Measurements from ENCODE around the gene CASZ1. TPM values are rescaled to one million over a fixed set of nuclear protein-coding genes. Genes with fewer than 3 reads are reported as not detected.

The CASZ1 gene
- total RNA-seq, 2 experiments from 2014 or later = 2.9 to 4.1 TPM

DNA sequence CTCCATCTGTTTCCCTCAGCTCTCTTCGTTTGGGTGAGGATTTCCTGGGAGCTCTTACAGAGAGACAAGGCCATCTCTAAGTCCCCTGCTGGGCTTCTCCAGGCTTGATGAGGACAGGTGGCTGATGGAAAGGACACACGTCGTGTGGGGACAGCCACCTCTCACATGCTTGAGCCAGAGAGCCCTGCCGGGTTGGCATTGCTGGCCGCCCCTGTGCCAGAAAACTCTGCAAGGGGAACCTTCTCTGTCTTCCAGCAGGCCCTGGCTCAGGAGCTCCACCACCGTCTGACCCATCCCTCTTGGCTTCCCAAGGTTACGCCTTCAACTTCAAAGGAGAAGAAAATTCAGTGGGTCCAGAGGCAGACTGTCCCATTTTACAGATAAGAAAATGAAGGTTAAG, 82.8 kb downstream of the CASZ1 start:
- ChIA-PET POLR2A (no interaction called here), CTCF (no interaction called here)
- Mint-ChIP-seq H3K4me1 (ENCODE audit: low read depth) (no peaks in the 10 kb centered on the region), H3K27me3 (peaks cover 4% of the 10 kb centered on the region), H3K27ac (no peak overlapping the region), H3K36me3 (ENCODE audit: low read depth) (no peaks in the 10 kb centered on the region), H3K9me3 (no peaks in the 10 kb centered on the region), H3K4me3 (no peak overlapping the region)
- DNase-seq (no peak), ATAC-seq (no peak)
- intact Hi-C loops (cut with micrococcal nuclease) = no loop called here
- TF ChIP-seq, protein P1, sequence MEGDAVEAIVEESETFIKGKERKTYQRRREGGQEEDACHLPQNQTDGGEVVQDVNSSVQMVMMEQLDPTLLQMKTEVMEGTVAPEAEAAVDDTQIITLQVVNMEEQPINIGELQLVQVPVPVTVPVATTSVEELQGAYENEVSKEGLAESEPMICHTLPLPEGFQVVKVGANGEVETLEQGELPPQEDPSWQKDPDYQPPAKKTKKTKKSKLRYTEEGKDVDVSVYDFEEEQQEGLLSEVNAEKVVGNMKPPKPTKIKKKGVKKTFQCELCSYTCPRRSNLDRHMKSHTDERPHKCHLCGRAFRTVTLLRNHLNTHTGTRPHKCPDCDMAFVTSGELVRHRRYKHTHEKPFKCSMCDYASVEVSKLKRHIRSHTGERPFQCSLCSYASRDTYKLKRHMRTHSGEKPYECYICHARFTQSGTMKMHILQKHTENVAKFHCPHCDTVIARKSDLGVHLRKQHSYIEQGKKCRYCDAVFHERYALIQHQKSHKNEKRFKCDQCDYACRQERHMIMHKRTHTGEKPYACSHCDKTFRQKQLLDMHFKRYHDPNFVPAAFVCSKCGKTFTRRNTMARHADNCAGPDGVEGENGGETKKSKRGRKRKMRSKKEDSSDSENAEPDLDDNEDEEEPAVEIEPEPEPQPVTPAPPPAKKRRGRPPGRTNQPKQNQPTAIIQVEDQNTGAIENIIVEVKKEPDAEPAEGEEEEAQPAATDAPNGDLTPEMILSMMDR (IDR thresholded peaks at IDR 0.05) = no peak

DNA sequence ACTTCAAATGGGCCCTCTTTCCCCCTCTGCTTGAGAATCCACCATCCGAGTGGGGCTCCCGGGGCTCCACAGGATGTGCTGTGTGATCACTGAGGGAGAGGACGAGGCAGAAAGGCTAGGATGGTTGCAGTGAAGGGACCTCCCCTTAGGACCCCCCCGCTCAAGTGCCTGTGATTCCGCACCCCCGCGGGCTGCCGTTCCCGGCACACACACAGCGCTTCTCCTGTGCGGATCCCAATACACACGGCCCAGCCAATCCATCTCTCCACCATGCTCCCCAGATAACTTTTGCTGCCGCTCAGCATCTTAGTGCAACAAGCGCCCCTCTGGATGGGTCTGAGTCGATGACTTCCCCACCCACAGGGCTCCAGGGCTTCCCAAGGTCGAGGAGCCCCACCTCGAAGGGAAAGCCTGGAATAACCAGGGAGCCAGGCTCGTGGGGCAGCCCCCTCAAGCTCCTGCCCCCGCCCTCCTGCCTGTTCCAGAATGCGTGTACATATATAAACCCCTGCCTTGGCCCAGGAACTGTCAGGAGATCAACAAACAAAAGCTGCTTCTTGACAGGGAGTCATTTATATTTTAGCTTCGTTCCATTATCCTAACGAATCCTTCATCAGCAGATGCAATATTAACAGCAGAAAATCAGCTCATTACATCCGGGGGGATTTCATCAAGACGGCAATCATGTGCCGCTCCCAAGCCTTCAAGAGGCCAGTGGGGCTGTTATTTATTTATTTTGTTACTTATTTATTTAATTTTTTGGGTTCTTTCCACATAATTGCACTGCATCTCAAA, 83.7 kb downstream of the CASZ1 start:
- Mint-ChIP-seq H3K36me3 (ENCODE audit: low read depth) (no peaks in the 10 kb centered on the region), H3K9me3 (no peaks in the 10 kb centered on the region), H3K4me3 (no peak overlapping the region), H3K4me1 (ENCODE audit: low read depth) (no peaks in the 10 kb centered on the region), H3K27ac (no peak overlapping the region), H3K27me3 (peaks cover 4% of the 10 kb centered on the region)
- intact Hi-C loops (cut with micrococcal nuclease) = no loop called here
- ChIA-PET POLR2A (interaction anchor here (0.6 kb wide), 1 partner anchor 168 kb away, joined by 4 read pairs; no protein-coding TSS in a partner anchor), CTCF (no interaction called here)
- TF ChIP-seq, protein P1 (IDR thresholded peaks at IDR 0.05) = no peak
- ATAC-seq (no peak), DNase-seq (no peak)

DNA sequence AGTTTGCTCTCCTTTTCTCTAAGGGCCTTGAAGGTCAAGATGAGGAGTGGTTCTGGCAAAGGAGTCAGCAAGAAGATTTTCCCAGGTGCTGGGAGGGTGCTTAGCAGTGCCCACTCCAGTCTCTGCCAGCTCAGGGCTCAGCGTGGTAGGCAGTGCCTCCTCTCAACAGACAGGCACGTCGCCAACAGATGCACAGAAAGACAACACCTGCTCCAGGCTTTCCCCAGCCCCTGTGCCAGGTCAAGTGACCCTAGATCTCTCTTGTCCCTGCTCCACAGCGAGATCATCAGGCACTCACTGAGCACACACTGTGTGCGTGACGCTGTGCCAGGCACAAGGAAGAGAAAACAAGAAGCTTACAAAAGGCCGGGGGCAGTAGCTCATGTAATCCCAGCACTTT, 86.0 kb downstream of the CASZ1 start:
- POLR2A ChIA-PET = no interaction called here
- H3K4me1 Mint-ChIP-seq (ENCODE audit: low read depth) = no peaks in the 10 kb centered on the region
- H3K27me3 Mint-ChIP-seq = peaks cover 2% of the 10 kb centered on the region
- TF ChIP-seq, protein P1 (IDR thresholded peaks at IDR 0.05) = no peak
- DNase-seq = no peak
- H3K9me3 Mint-ChIP-seq = no peaks in the 10 kb centered on the region
- H3K36me3 Mint-ChIP-seq (ENCODE audit: low read depth) = no peaks in the 10 kb centered on the region
- ATAC-seq = no peak
- intact Hi-C loops (cut with micrococcal nuclease) = no loop called here
- CTCF ChIA-PET = no interaction called here
- no peak overlapping the region for H3K4me3 Mint-ChIP-seq
- H3K27ac Mint-ChIP-seq = no peak overlapping the region

DNA sequence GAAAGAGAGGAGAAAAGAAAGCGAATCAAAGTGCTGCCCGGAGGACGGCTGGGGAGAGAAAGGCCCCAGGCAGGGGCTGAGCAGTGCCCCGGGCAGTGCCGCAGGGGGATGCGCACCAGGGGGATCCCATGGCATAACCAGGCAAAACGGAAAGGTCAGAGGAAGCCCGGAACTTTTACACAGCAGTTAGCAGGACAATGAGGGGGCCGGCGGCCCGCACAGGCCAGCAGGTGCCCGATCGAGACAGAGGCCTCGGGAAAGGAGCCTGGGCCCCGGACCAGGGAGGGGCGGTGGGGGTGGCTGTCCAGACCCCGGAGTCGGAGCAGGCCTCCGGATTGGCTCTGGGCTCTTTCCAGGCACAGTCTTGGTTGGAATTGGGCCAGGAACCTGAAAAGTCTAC, 86.8 kb downstream of the CASZ1 start:
- H3K4me3 Mint-ChIP-seq = no peak overlapping the region
- intact Hi-C loops (cut with micrococcal nuclease) = no loop called here
- H3K36me3 Mint-ChIP-seq (ENCODE audit: low read depth) = no peaks in the 10 kb centered on the region
- peaks cover 2% of the 10 kb centered on the region for H3K27me3 Mint-ChIP-seq
- H3K27ac Mint-ChIP-seq = no peak overlapping the region
- no peaks in the 10 kb centered on the region for H3K9me3 Mint-ChIP-seq
- H3K4me1 Mint-ChIP-seq (ENCODE audit: low read depth) = no peaks in the 10 kb centered on the region
- POLR2A ChIA-PET = no interaction called here
- TF ChIP-seq, protein P1 (IDR thresholded peaks at IDR 0.05) = no peak
- CTCF ChIA-PET = no interaction called here
- ATAC-seq = no peak
- no peak for DNase-seq

DNA sequence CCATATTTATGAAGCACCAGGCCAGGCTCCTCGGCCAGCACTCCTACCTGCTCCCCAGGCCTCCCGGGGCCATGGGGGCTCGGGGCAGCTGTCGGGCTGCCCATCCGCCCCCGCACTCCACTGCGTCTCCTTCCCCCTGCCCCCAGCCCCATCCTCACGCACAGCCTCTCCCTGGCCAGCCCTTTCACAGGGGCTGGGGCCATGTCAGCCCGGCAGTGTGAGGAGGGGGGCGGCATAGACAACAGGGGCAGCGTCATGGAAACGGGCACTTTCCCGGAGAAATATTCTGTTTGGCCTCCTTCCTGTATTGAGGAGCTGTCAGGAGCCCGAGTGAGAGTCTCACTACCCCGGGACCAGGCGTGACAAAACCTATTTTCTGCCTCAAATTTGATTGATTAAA, 87.3 kb downstream of the CASZ1 start:
- Mint-ChIP-seq H3K9me3 (no peaks in the 10 kb centered on the region), H3K36me3 (ENCODE audit: low read depth) (no peaks in the 10 kb centered on the region), H3K4me3 (no peak overlapping the region), H3K4me1 (ENCODE audit: low read depth) (no peaks in the 10 kb centered on the region), H3K27ac (no peak overlapping the region), H3K27me3 (peaks cover 2% of the 10 kb centered on the region)
- ATAC-seq = no peak
- intact Hi-C loops (cut with micrococcal nuclease) = no loop called here
- CTCF ChIA-PET = no interaction called here
- TF ChIP-seq, protein P1 (IDR thresholded peaks at IDR 0.05) = no peak
- DNase-seq = no peak
- POLR2A ChIA-PET = no interaction called here
